IMR-90 (cell line): ENCODE measurements around the gene PDZRN3. TPM values are rescaled to one million over a fixed set of nuclear protein-coding genes. Genes with fewer than 3 reads are reported as not detected.

Experiments used
- ATAC-seq: fragments of 200-7000 bp; cut with Tn5 transposase; 2 replicates; pipeline ENCODE4 v1.9.1; 2020; ENCODE audit warnings: low read depth, mild to moderate bottlenecking, moderate library complexity
- BruUV-seq: library from RNA; stranded (reverse); fragments of 400-500 nt; replicated peaks from 2 replicates; lab custom pipeline; 2021; lab: Mats Ljungman, UMichigan
- CTCF ChIA-PET: fragments of 300-600 bp; formaldehyde crosslinking; extraction: SDS; loops from one replicate; lab custom pipeline; 2021; ENCODE audit warnings: antibody characterized with exemption; lab: Yijun Ruan, JAX
- POLR2A ChIA-PET: fragments of 300-600 bp; sonication (Branson Sonifier 250); formaldehyde crosslinking; loops from one replicate; lab custom pipeline; 2022; ENCODE audit warnings: antibody characterized with exemption; ENCODE audit not compliant: unreplicated experiment; lab: Charles Lee
- DNase-seq: peaks from one replicate; pipeline ENCODE4 v3.0.0; 2013
- H2AFZ ChIP-seq: replicated peaks from 2 replicates; pipeline ENCODE3; 2013; ENCODE audit warnings: low read length, mild to moderate bottlenecking; ENCODE audit not compliant: poor library complexity
- H2AK5ac ChIP-seq: 2 replicates; pipeline ENCODE4 v1.6.1; 2013; ENCODE audit warnings: low read depth, low read length, inconsistent platforms
- H2AK9ac ChIP-seq: replicated peaks from 2 replicates; pipeline ENCODE3; 2013; ENCODE audit warnings: mild to moderate bottlenecking, low read depth, low read length, moderate library complexity; ENCODE audit not compliant: poor library complexity
- H2BK120ac ChIP-seq: 2 replicates; pipeline ENCODE4 v1.6.1; 2013; ENCODE audit warnings: low read depth, low read length, inconsistent platforms
- H2BK15ac ChIP-seq: 3 replicates; pipeline ENCODE4 v1.6.1; 2013; ENCODE audit warnings: low read depth, low read length, inconsistent platforms
- H2BK20ac ChIP-seq: 2 replicates; pipeline ENCODE4 v1.6.1; 2013; ENCODE audit warnings: low read depth, mild to moderate bottlenecking, inconsistent platforms, low read length, moderate library complexity
- H2BK5ac ChIP-seq: 2 replicates; pipeline ENCODE4 v1.6.1; 2013; ENCODE audit warnings: mild to moderate bottlenecking, low read depth, low read length, inconsistent platforms; ENCODE audit not compliant: poor library complexity, severe bottlenecking
- H3K14ac ChIP-seq: replicated peaks from 2 replicates; pipeline ENCODE4 v1.6.1; 2013; ENCODE audit warnings: low read depth, low read length, inconsistent platforms
- H3K18ac ChIP-seq: 2 replicates; pipeline ENCODE4 v1.6.1; 2013; ENCODE audit warnings: low read depth, low read length, control low read depth
- H3K23ac ChIP-seq: 2 replicates; pipeline ENCODE4 v1.6.1; 2013; ENCODE audit warnings: low read depth, low read length, inconsistent platforms
- H3K27ac ChIP-seq: 2 replicates; pipeline ENCODE4 v1.5.1; 2013; ENCODE audit warnings: mild to moderate bottlenecking, control low read depth, low read length; ENCODE audit not compliant: insufficient read depth
- H3K27me3 ChIP-seq: 2 replicates; pipeline ENCODE4 v1.6.1; 2013; ENCODE audit warnings: low read length; ENCODE audit not compliant: control insufficient read depth, insufficient read depth
- H3K36me3 ChIP-seq: 2 replicates; pipeline ENCODE4 v1.6.1; 2013; ENCODE audit warnings: low read length, mixed read lengths; ENCODE audit not compliant: control insufficient read depth, insufficient read depth
- H3K4ac ChIP-seq: 2 replicates; pipeline ENCODE4 v1.6.1; 2013; ENCODE audit warnings: low read depth, low read length, inconsistent platforms
- H3K4me1 ChIP-seq: 2 replicates; pipeline ENCODE4 v1.6.1; 2013; ENCODE audit warnings: low read length, mixed read lengths; ENCODE audit not compliant: control insufficient read depth, insufficient read depth
- H3K4me2 ChIP-seq: 2 replicates; pipeline ENCODE4 v1.6.1; 2013; ENCODE audit warnings: low read depth, mild to moderate bottlenecking, control low read depth, low read length, moderate library complexity
- H3K4me3 ChIP-seq: 2 replicates; pipeline ENCODE4 v1.5.1; 2013; ENCODE audit warnings: low read depth, mild to moderate bottlenecking, control low read depth, low read length, moderate library complexity; ENCODE audit not compliant: insufficient read depth
- H3K56ac ChIP-seq: 2 replicates; pipeline ENCODE4 v1.6.1; 2013; ENCODE audit warnings: low read length, inconsistent platforms; ENCODE audit not compliant: insufficient read depth; ENCODE audit errors: extremely low read depth
- H3K79me1 ChIP-seq, 2 experiments: 2 replicates each; pipeline ENCODE4 v1.6.1; 2013; ENCODE audit warnings: low read length in 2 of 2, inconsistent platforms in 1 of 2, low read depth in 1 of 2
- H3K9ac ChIP-seq: 2 replicates; pipeline ENCODE4 v1.6.1; 2013; ENCODE audit warnings: low read depth, low read length, control low read depth
- H3K9me1 ChIP-seq: 2 replicates; pipeline ENCODE4 v1.6.1; 2013; ENCODE audit warnings: low read length, inconsistent platforms; ENCODE audit not compliant: insufficient read depth
- H3K9me3 ChIP-seq: 2 replicates; pipeline ENCODE4 v1.6.1; 2013; ENCODE audit warnings: low read length; ENCODE audit not compliant: control insufficient read depth, insufficient read depth
- H4K20me1 ChIP-seq: 2 replicates; pipeline ENCODE4 v1.6.1; 2013; ENCODE audit warnings: low read length, inconsistent platforms; ENCODE audit not compliant: insufficient read depth
- H4K5ac ChIP-seq: 2 replicates; pipeline ENCODE4 v1.6.1; 2013; ENCODE audit warnings: mild to moderate bottlenecking, low read depth, low read length, control low read depth
- H4K8ac ChIP-seq, 2 experiments: 2 replicates each; pipeline ENCODE4 v1.6.1; 2013; ENCODE audit warnings: low read depth in 2 of 2, low read length in 2 of 2, control low read depth in 1 of 2, inconsistent platforms in 1 of 2
- H4K91ac ChIP-seq: 2 replicates; pipeline ENCODE4 v1.6.1; 2013; ENCODE audit warnings: low read depth, low read length, inconsistent platforms; ENCODE audit not compliant: insufficient read depth
- BHLHE40 ChIP-seq: fragments of 150-350 bp; IDR thresholded peaks from 2 replicates; pipeline ENCODE4 v1.6.1; 2016; ENCODE audit warnings: mild to moderate bottlenecking, low read depth, low read length
- ELK1 ChIP-seq: fragments of 150-350 bp; IDR thresholded peaks from 2 replicates; pipeline ENCODE4 v1.6.1; 2016; ENCODE audit warnings: low read depth, mild to moderate bottlenecking, low read length, moderate library complexity, borderline replicate concordance
- WGBS, 2 experiments: methylation state at CpG; one replicate each; pipeline versions ENCODE4 v1.1.5 to v1.1.7; 2013; ENCODE audit warnings: missing lambda C conversion rate in 2 of 2; ENCODE audit not compliant: insufficient read length in 1 of 2; ENCODE audit errors: extremely low coverage in 2 of 2; 5-methylcytosine and 5-hydroxymethylcytosine counted together
- dilution Hi-C: fragments of 300-500 bp; cut with HindIII; formaldehyde crosslinking; loops from one replicate; pipeline ENCODE4 v1.14.3; 2018; ENCODE audit warnings: low sequenced_read_pairs; ENCODE audit not compliant: unreplicated experiment
- in situ Hi-C: fragments of 300-500 bp; cut with MboI; formaldehyde crosslinking; loops from 3 replicates; pipeline ENCODE4 v1.14.3; 2019; ENCODE audit warnings: low sequenced_read_pairs, inconsistent platforms, mixed read lengths
- intact Hi-C: fragments of 100-400 bp; cut with micrococcal nuclease; formaldehyde crosslinking; loops from 2 replicates; pipeline ENCODE4 v1.10.0; 2022
- polyA plus RNA-seq, 3 experiments: library from polyadenylated mRNA; depleted of rRNA; stranded (reverse); fragments of >200 nt; gene quantifications; 2 replicates each; pipeline ENCODE4 v1.2.3, GENCODE V29; 2012; ENCODE audit warnings: low replicate concordance in 1 of 3
- total RNA-seq: library from RNA; depleted of rRNA; stranded (reverse); fragments of >200 nt; gene quantifications from 2 replicates; pipeline ENCODE4 v1.2.3, GENCODE V29; 2012

Gene PDZRN3
- total and polyA plus RNA-seq, 2 of the 4 experiments (the other 2 are of a cell fraction): 9.4 to 17.0 TPM

- Histone ChIP-seq H3K56ac (no peak overlapping the region), H2AFZ (no peak overlapping the region), H2BK120ac (no peak overlapping the region), H3K14ac (no peak overlapping the region), H3K4me3 (no peak overlapping the region), H2AK5ac (no peak overlapping the region), H4K20me1 (peaks cover 7% of the 10 kb centered on the region; the same call in 1 of the 2 replicates), H2BK15ac (no peak overlapping the region), H4K8ac (no peak overlapping the region), H2BK5ac (no peak overlapping the region), H2BK20ac (peak overlapping the region; percentile 33; the same call in 1 of the 2 replicates), H3K36me3 (peaks cover 8% of the 10 kb centered on the region; the same call in 1 of the 2 replicates), H4K5ac (no peak overlapping the region), H3K23ac (0 out of 2 replicates have a peak overlapping the region, but pooled peaks have one; percentile 20), H3K27ac (peak overlapping the region; percentile 76; the same call in 1 of the 2 replicates), H3K18ac (peak overlapping the region; percentile 86; the same call in 1 of the 2 replicates), H3K9me1 (peaks cover 7% of the 10 kb centered on the region), H2AK9ac (no peak overlapping the region), H3K9me3 (no peaks in the 10 kb centered on the region), H4K91ac (no peak overlapping the region), H3K9ac (no peak overlapping the region), H3K4ac (no peak overlapping the region), H3K27me3 (no peaks in the 10 kb centered on the region), H3K4me2 (peak overlapping the region; percentile 46), H3K4me1 (peaks cover 26% of the 10 kb centered on the region), H3K79me1 (peaks cover 2 to 4% of the 10 kb centered on the region in 2 experiments; a peak in 2 of 4 replicates)
- in situ Hi-C loops: no loop called here
- peak; percentile 42 for DNase-seq
- peak; percentile 50; the same call in 1 of the 2 replicates for TF ChIP-seq BHLHE40
- TF ChIP-seq ELK1: no peak
- intact Hi-C loops: no loop called here
- ChIA-PET POLR2A (no interaction called here), CTCF (no interaction called here)
- no TSS peak for BruUV-seq
- WGBS, 2 experiments: no CpG with 5 or more reads among the region's 4 CpGs
- peak; percentile 60 for ATAC-seq
- dilution Hi-C loops: no loop called here
Observed at GRCh38 chr3:73405853-73406252, 218.9 kb downstream of the PDZRN3 start.
